ENCODE results near the gene KDM4E.

The KDM4E gene

GRCh38 chr11:95067039-95067840 is 42.2 kb downstream of the KDM4E start:
- Histone ChIP-seq H3K4me1 (ENCODE audit: control insufficient read depth, insufficient read depth, low read length) (no peaks in the 10 kb centered on the region), H3K4me3 (ENCODE audit: low read depth, low read length) (peak overlapping the region; percentile 79), H3K36me3 (ENCODE audit: control insufficient read depth in 2 of 2, insufficient read depth in 1 of 2, low read length in 2 of 2) (peaks cover 0 to 4% of the 10 kb centered on the region in 2 experiments; a peak in 1 of 3 replicates), H3K27ac (ENCODE audit: extremely low read depth, low read depth, low read length) (peak overlapping the region; percentile 86), H3K9me3 (ENCODE audit: control insufficient read depth, insufficient read depth, low read depth, low read length) (no peaks in the 10 kb centered on the region)
- POLR2A ChIA-PET = interaction anchor here (0.7 to 3.7 kb wide), 24 partner anchors 9 to 1322 kb away, joined by 3 to 31 read pairs (median 5); partner anchors contain the start of genes AMOTL1, CCDC82, CEP57 and CWC15
- CTCF ChIA-PET = interaction anchor here (0.5 to 10.7 kb wide), 17 partner anchors 11 to 846 kb away, joined by 3 to 63 read pairs (median 4); partner anchors contain the start of gene ENDOD1
- TF ChIP-seq ZNF580 (tag by site-specific recombination; IDR thresholded peaks at IDR 0.05) = no peak
- TF ChIP-seq ZNF501 (tag by site-specific recombination; IDR thresholded peaks at IDR 0.05) = peak; percentile 69
- no peak for TF ChIP-seq ZFP69B (tag by site-specific recombination; IDR thresholded peaks at IDR 0.05)
- peak; percentile 98 for TF ChIP-seq ZBTB8A (tag by site-specific recombination; IDR thresholded peaks at IDR 0.05)
- TF ChIP-seq KLF16 (tag by site-specific recombination; IDR thresholded peaks at IDR 0.05) = no peak
- no peak for TF ChIP-seq ZNF658 (tag by site-specific recombination; IDR thresholded peaks at IDR 0.05)
- no peak for TF ChIP-seq ZNF121 (tag by site-specific recombination; IDR thresholded peaks at IDR 0.05)
- TF ChIP-seq, protein P1, sequence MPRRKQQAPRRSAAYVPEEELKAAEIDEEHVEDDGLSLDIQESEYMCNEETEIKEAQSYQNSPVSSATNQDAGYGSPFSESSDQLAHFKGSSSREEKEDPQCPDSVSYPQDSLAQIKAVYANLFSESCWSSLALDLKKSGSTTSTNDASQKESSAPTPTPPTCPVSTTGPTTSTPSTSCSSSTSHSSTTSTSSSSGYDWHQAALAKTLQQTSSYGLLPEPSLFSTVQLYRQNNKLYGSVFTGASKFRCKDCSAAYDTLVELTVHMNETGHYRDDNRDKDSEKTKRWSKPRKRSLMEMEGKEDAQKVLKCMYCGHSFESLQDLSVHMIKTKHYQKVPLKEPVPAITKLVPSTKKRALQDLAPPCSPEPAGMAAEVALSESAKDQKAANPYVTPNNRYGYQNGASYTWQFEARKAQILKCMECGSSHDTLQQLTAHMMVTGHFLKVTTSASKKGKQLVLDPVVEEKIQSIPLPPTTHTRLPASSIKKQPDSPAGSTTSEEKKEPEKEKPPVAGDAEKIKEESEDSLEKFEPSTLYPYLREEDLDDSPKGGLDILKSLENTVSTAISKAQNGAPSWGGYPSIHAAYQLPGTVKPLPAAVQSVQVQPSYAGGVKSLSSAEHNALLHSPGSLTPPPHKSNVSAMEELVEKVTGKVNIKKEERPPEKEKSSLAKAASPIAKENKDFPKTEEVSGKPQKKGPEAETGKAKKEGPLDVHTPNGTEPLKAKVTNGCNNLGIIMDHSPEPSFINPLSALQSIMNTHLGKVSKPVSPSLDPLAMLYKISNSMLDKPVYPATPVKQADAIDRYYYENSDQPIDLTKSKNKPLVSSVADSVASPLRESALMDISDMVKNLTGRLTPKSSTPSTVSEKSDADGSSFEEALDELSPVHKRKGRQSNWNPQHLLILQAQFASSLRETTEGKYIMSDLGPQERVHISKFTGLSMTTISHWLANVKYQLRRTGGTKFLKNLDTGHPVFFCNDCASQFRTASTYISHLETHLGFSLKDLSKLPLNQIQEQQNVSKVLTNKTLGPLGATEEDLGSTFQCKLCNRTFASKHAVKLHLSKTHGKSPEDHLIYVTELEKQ (tag by site-specific recombination; IDR thresholded peaks at IDR 0.05; ENCODE audit: borderline replicate concordance) = no peak
- no peak for TF ChIP-seq MZF1 (tag by site-specific recombination; IDR thresholded peaks at IDR 0.05; ENCODE audit: borderline replicate concordance)
- no peak for TF ChIP-seq TCF7L2 (IDR thresholded peaks at IDR 0.05; ENCODE audit: borderline replicate concordance, low read depth, low read length)
- peak; percentile 52; the same call in 1 of the 2 replicates for TF ChIP-seq PRDM1 (tag by site-specific recombination; IDR thresholded peaks at IDR 0.05)
- TF ChIP-seq ZSCAN30 (tag by site-specific recombination; IDR thresholded peaks at IDR 0.05) = peak; percentile 38; the same call in 1 of the 2 replicates
- TF ChIP-seq ZNF610 (tag by site-specific recombination; IDR thresholded peaks at IDR 0.05; ENCODE audit: borderline replicate concordance) = no peak
- peak; percentile 70 for TF ChIP-seq ZBTB11 (tag by site-specific recombination; conservative IDR thresholded peaks at IDR 0.05; ENCODE audit: low read depth)
- TF ChIP-seq GLI4 (tag by site-specific recombination; IDR thresholded peaks at IDR 0.05) = 0 out of 2 replicates have a peak, but pooled peaks have one; percentile 13
- TF ChIP-seq IKZF3 (tag by site-specific recombination; IDR thresholded peaks at IDR 0.05) = peak; percentile 73
- TF ChIP-seq YY2 (tag by site-specific recombination; IDR thresholded peaks at IDR 0.05) = 0 out of 2 replicates have a peak, but pooled peaks have one; percentile 46
- TF ChIP-seq ZNF692 (tag by site-specific recombination; IDR thresholded peaks at IDR 0.05) = 0 out of 2 replicates have a peak, but pooled peaks have one; percentile 18
- TF ChIP-seq ZSCAN5A (tag by site-specific recombination; IDR thresholded peaks at IDR 0.05) = 0 out of 2 replicates have a peak, but pooled peaks have one; percentile 53
- TF ChIP-seq ELK4 (IDR thresholded peaks at IDR 0.05; ENCODE audit: borderline replicate concordance, low read depth, low read length) = no peak
- TF ChIP-seq ZNF211 (tag by site-specific recombination; IDR thresholded peaks at IDR 0.05; ENCODE audit: low read depth) = no peak
- peak; percentile 47 for TF ChIP-seq SP2 (tag by site-specific recombination; IDR thresholded peaks at IDR 0.05)
- no peak for TF ChIP-seq ZNF629 (tag by site-specific recombination; IDR thresholded peaks at IDR 0.05)
- TF ChIP-seq ZNF777 (tag by site-specific recombination; IDR thresholded peaks at IDR 0.05; ENCODE audit: borderline replicate concordance) = peak; percentile 90; the same call in 1 of the 2 replicates
